Measurements from ENCODE around the gene S1PR5. TPM values are rescaled to one million over a fixed set of nuclear protein-coding genes. Genes with fewer than 3 reads are reported as not detected.

The S1PR5 gene
- 0.12 and 0.44 TPM in 2 replicates for total RNA-seq

DNA sequence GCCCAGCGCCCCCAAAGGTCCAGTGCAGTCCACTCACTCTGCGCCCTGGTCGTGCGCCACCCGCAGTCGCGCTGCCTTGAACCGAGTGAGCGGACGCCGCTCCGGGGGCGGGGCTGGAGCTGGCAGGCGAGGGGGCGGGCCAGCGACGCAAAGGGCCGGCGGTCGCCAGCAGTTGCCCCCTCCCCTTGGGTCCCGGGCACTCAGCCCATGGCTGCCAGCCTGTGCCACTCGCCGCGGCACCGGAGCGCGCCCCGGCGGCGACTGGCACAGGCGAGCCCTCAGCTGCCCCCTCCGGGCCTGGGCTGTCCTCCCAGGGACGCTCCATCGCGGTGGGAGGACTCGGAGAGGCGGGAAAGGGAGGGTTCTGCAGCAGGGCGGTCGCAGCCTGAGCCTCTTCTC, at the start of gene S1PR5:
S1PR5 (minus strand) TSS at position 87 of the 399 bp plus-strand sequence. CDS start 2,436 bp downstream, outside the sequence.

GRCh38 chr19:10565567-10566407, 48.5 kb upstream of the S1PR5 start, which contains the start of gene KRI1:
Gene KRI1 (minus strand): TSS chr19:10566010. CDS start chr19:10565999, 11 bp downstream.

GRCh38 chr19:10543420-10544241, 26.4 kb upstream of the S1PR5 start, which contains the start of gene ATG4D:
Gene ATG4D (plus strand): TSS chr19:10543904. CDS start chr19:10544091, 187 bp downstream.

DNA sequence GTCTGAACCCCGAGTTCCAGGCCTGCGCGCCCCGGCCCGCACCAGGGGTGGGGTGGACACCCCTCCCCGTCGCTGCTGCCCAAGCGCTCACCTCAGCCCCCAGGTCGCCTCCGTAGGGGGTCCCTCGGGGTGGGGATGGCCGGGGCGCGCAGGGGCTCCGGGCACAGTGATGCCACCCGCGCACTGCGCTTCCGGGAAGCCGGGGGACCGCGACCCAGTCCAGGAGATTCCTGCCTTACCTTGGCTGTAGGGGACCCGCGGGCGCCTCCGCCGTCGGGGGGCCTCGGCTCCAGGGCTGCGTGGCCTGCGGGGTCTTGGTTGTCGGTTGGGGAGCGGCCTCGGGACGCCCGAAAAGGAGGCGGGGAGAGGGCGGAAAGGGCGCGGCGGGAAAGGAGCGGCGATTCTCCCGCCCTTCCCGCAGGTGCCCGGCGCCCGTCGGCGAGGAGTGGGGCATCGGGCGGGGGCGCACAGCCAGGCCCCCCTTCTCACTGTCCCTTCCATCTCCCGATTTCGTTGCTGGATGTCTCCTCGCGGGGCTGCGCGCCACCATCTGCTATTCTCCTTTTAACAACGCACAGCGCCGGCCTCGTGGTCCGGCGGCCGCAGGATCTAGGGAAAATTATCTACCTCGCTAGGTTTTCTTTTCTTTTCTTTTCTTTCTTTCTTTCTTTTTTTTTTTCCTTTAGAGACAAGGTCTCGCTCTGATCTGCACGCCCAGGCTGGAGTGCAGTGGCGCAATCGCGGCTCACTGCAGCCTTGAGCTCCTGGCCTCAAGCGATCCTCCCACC, 14.1 kb downstream of the S1PR5 start, which contains the start of gene KEAP1:
KEAP1 (minus strand) TSS at position 355 of the 788 bp plus-strand sequence. CDS start 3,323 bp downstream, outside the sequence.

Other genes starting within 250 kb of the S1PR5 start
- gene ICAM1, start 246.3 kb downstream of the S1PR5 start, total RNA-seq: 4.8 and 5.6 TPM in 2 replicates
- 0.33 and 0.75 TPM in 2 replicates for gene ICAM4, start 230.5 kb downstream of the S1PR5 start, total RNA-seq
- 1.8 and 4.6 TPM in 2 replicates for gene ICAM5, start 227.5 kb downstream of the S1PR5 start, total RNA-seq
- gene ZGLP1, start 207.6 kb downstream of the S1PR5 start, total RNA-seq: 0.22 and 0.87 TPM in 2 replicates
- 18.2 and 28.6 TPM in 2 replicates for gene FDX2, start 201.4 kb downstream of the S1PR5 start, total RNA-seq
- 16.1 and 17.5 TPM in 2 replicates for gene RAVER1, start 183.9 kb downstream of the S1PR5 start, total RNA-seq
- 5.1 and 9.6 TPM in 2 replicates for gene ICAM3, start 177.8 kb downstream of the S1PR5 start, total RNA-seq
- 80.7 and 101 TPM in 2 replicates for gene TYK2, start 136.9 kb downstream of the S1PR5 start, total RNA-seq
- gene CDC37, start 113.9 kb downstream of the S1PR5 start, total RNA-seq: 214 and 295 TPM in 2 replicates
- gene PDE4A, start 96.9 kb downstream of the S1PR5 start, total RNA-seq: 3.7 and 5.6 TPM in 2 replicates
- gene KEAP1, start 14.1 kb downstream of the S1PR5 start, total RNA-seq: 77.9 and 93.1 TPM in 2 replicates
- gene ATG4D, start 26.5 kb upstream of the S1PR5 start, total RNA-seq: 13.5 and 16.7 TPM in 2 replicates
- 9.7 and 10.5 TPM in 2 replicates for gene KRI1, start 48.6 kb upstream of the S1PR5 start, total RNA-seq
- 7.1 and 19.3 TPM in 2 replicates for gene CDKN2D, start 51.5 kb upstream of the S1PR5 start, total RNA-seq
- gene AP1M2, start 69.9 kb upstream of the S1PR5 start, total RNA-seq: 0.77 and 0.87 TPM in 2 replicates
- 30.7 and 55.0 TPM in 2 replicates for gene SLC44A2, start 108.1 kb upstream of the S1PR5 start, total RNA-seq
- 111 and 172 TPM in 2 replicates for gene ILF3, start 136.9 kb upstream of the S1PR5 start, total RNA-seq
- gene QTRT1, start 184.0 kb upstream of the S1PR5 start, total RNA-seq: 32.9 and 34.4 TPM in 2 replicates
- 92.7 and 108 TPM in 2 replicates for gene DNM2, start 200.6 kb upstream of the S1PR5 start, total RNA-seq

Data from uterine smooth muscle cell (primary cell).